A673 (cell line): Measurements from ENCODE around the gene TLR5.

Experiments used
- EZH2 ChIP-seq: fragments of 200-600 bp; sonication (generic); IDR thresholded peaks from 2 replicates; pipeline ENCODE4 v1.6.1; 2017; ENCODE audit warnings: borderline replicate concordance, low read depth, mild to moderate bottlenecking, mixed read lengths, antibody characterized with exemption, low read length; ENCODE audit not compliant: poor library complexity, severe bottlenecking
- TF ChIP-seq, protein P1 (sequence below): fragments of 300-800, 200-600 bp; sonication (generic); conservative IDR thresholded peaks from 2 replicates; pipeline ENCODE4 v1.5.1; 2017; ENCODE audit warnings: low read depth, mild to moderate bottlenecking, antibody characterized with exemption, low read length, moderate library complexity, mixed read lengths

DNA sequence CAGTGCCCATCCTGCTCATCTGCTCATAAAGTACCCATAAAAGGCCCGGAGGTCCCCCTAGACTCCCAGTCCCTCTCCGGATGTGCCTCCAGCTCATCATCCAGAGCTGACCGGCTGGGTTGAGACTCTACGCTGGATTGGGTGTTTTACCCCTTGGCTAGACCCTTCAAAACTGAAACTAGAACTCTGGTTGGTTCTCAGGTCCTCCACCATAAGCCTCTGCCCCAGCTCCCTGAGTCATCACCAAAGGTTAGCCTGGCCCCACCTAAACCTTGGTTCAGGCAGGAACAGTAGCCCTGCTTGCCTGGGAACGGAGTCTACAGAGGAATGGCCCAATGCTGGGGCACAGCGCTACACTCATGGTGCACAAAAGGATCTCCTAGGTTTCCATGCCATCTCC lies 75.1 kb downstream of the TLR5 start:
- TF ChIP-seq, protein P1, sequence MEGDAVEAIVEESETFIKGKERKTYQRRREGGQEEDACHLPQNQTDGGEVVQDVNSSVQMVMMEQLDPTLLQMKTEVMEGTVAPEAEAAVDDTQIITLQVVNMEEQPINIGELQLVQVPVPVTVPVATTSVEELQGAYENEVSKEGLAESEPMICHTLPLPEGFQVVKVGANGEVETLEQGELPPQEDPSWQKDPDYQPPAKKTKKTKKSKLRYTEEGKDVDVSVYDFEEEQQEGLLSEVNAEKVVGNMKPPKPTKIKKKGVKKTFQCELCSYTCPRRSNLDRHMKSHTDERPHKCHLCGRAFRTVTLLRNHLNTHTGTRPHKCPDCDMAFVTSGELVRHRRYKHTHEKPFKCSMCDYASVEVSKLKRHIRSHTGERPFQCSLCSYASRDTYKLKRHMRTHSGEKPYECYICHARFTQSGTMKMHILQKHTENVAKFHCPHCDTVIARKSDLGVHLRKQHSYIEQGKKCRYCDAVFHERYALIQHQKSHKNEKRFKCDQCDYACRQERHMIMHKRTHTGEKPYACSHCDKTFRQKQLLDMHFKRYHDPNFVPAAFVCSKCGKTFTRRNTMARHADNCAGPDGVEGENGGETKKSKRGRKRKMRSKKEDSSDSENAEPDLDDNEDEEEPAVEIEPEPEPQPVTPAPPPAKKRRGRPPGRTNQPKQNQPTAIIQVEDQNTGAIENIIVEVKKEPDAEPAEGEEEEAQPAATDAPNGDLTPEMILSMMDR = no peak
- TF ChIP-seq EZH2 = no peak
